Duodenal mucosa (tissue), 2 donors: Measurements from ENCODE around the gene ZFR2.
"Not testable (repeated sequence)": the region's sequence is repeated elsewhere in the genome, so short reads cannot be mapped to it uniquely, and the experiment has no call there.

Experiments used
- H3K27ac ChIP-seq: one replicate; pipeline ENCODE4 v1.7.0; 2013; ENCODE audit warnings: low read depth, low read length
- H3K27me3 ChIP-seq, 2 donors: one replicate each; pipeline ENCODE4 v1.7.0; 2013; ENCODE audit warnings: low read length in 2 of 2, control low read depth in 1 of 2; ENCODE audit not compliant: insufficient read depth in 2 of 2, control insufficient read depth in 1 of 2
- H3K36me3 ChIP-seq, 2 donors: one replicate each; pipeline ENCODE4 v1.7.0; 2013; ENCODE audit warnings: low read length in 2 of 2, control low read depth in 1 of 2; ENCODE audit not compliant: insufficient read depth in 2 of 2, control insufficient read depth in 1 of 2
- H3K4me1 ChIP-seq, 2 donors: one replicate each; pipeline ENCODE4 v1.7.0; 2013; ENCODE audit warnings: low read length in 2 of 2, control low read depth in 1 of 2; ENCODE audit not compliant: insufficient read depth in 2 of 2, control insufficient read depth in 1 of 2
- H3K4me3 ChIP-seq, 2 donors: one replicate each; pipeline ENCODE4 v1.7.0; 2013; ENCODE audit warnings: low read length in 2 of 2, low read depth in 1 of 2
- H3K9ac ChIP-seq, 2 donors: one replicate each; pipeline ENCODE4 v1.7.0; 2013; ENCODE audit warnings: low read length in 2 of 2, low read depth in 1 of 2
- H3K9me3 ChIP-seq, 2 donors: one replicate each; pipeline ENCODE4 v1.7.0; 2013; ENCODE audit warnings: low read length in 2 of 2, control low read depth in 1 of 2; ENCODE audit not compliant: control insufficient read depth in 1 of 2

ZFR2 gene

DNA sequence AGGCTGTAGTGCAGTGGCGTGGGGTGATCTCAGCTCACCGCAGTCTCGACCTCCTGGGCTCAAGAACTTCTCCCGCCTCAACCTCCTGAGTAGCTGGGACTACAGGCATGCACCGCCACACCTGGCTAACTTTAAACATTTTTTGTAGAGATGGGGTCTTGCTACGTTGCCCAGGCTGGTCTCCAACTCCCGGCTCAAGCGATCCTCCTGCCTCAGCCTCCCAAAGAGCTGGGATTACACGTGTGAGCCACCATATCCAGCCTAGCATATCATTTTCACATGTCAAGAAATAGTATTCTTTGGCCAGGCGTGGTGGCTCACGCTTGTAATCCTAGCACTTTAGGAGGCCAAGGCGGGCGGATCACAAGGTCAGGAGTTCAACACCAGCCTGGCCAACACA is 110.5 kb downstream of the ZFR2 start:
- H3K9ac ChIP-seq, H3K36me3 ChIP-seq, H3K9me3 ChIP-seq, H3K4me3 ChIP-seq, H3K27me3 ChIP-seq, H3K27ac ChIP-seq: not testable (repeated sequence)
- H3K4me1 ChIP-seq: peaks cover 17 to 24% of the 10 kb centered on the region in 2 donors

DNA sequence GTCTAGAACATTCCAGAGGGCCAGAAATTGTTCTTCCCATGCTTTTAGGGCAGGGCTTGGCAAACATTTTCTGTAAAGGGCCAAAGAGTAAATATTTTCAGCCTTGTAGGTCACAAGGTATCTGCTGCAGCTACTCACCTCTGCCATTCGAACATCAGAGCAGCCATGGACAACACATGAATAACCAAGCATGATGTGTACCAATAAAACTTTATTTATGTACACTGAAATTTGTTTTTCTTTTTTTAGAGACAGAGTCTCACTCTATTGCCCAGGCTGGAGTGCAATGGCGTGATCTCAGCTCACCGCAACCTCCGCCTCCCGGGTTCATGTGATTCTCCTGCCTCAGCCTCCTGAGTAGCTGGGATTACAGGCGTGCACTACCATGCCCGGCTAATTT is 111.1 kb downstream of the ZFR2 start:
- H3K27ac ChIP-seq, H3K4me3 ChIP-seq, H3K36me3 ChIP-seq, H3K9me3 ChIP-seq, H3K9ac ChIP-seq, H3K27me3 ChIP-seq: not testable (repeated sequence)
- H3K4me1 ChIP-seq: peaks cover 17 to 21% of the 10 kb centered on the region in 2 donors
